ENCODE results near the gene NQO2. TPM values are rescaled to one million over a fixed set of nuclear protein-coding genes. Genes with fewer than 3 reads are reported as not detected.
A peak's percentile ranks its signal among the peaks of the same experiment; 100 is the strongest.
"Not testable (repeated sequence)": the region's sequence is repeated elsewhere in the genome, so short reads cannot be mapped to it uniquely, and the experiment has no call there.

The NQO2 gene
- total RNA-seq, 2 experiments from 2014 or later, result 23.8 to 24.7 TPM

DNA sequence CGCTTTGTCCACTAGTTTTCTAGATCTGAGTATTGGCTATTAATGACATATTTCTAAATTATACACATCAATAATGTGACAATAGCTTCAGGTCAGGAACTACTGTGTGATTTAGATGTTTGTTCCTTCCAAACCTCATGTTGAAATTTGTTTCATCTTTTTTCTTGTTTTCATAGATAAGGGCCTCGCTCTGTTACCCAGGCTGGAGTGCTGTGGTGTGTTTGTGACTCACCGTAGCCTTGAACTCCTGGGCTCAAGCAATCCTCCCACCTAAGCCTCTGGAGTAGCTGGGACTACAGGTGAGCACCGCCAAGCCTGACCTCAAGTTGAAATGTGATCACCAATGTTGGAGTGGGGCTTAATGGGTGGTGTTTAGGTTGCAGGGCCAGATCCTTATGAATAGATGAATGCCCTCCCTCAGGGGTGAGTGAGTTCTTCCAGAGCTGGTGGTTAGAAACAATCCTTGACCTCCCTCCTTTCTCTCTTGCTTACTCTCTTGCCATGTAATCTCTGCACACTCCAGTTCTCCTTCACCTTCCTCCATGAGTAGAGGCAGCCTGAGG lies 5.9 kb upstream of the NQO2 start:
- Mint-ChIP-seq H3K9me3 (no peaks in the 10 kb centered on the region), H3K27me3 (no peaks in the 10 kb centered on the region), H3K4me3 (no peak overlapping the region), H3K36me3 (ENCODE audit: low read depth) (no peaks in the 10 kb centered on the region), H3K27ac (no peak overlapping the region), H3K4me1 (ENCODE audit: low read depth) (peaks cover 10% of the 10 kb centered on the region)
- ChIA-PET POLR2A (interaction anchor here (1.0 kb wide), 1 partner anchor 53 kb away, joined by 4 read pairs; no protein-coding TSS in a partner anchor), CTCF (no interaction called here)
- no peak for ATAC-seq
- no peak for DNase-seq
- TF ChIP-seq, protein P1, sequence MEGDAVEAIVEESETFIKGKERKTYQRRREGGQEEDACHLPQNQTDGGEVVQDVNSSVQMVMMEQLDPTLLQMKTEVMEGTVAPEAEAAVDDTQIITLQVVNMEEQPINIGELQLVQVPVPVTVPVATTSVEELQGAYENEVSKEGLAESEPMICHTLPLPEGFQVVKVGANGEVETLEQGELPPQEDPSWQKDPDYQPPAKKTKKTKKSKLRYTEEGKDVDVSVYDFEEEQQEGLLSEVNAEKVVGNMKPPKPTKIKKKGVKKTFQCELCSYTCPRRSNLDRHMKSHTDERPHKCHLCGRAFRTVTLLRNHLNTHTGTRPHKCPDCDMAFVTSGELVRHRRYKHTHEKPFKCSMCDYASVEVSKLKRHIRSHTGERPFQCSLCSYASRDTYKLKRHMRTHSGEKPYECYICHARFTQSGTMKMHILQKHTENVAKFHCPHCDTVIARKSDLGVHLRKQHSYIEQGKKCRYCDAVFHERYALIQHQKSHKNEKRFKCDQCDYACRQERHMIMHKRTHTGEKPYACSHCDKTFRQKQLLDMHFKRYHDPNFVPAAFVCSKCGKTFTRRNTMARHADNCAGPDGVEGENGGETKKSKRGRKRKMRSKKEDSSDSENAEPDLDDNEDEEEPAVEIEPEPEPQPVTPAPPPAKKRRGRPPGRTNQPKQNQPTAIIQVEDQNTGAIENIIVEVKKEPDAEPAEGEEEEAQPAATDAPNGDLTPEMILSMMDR (IDR thresholded peaks at IDR 0.05), result no peak
- intact Hi-C loops (cut with micrococcal nuclease), result no loop called here

DNA sequence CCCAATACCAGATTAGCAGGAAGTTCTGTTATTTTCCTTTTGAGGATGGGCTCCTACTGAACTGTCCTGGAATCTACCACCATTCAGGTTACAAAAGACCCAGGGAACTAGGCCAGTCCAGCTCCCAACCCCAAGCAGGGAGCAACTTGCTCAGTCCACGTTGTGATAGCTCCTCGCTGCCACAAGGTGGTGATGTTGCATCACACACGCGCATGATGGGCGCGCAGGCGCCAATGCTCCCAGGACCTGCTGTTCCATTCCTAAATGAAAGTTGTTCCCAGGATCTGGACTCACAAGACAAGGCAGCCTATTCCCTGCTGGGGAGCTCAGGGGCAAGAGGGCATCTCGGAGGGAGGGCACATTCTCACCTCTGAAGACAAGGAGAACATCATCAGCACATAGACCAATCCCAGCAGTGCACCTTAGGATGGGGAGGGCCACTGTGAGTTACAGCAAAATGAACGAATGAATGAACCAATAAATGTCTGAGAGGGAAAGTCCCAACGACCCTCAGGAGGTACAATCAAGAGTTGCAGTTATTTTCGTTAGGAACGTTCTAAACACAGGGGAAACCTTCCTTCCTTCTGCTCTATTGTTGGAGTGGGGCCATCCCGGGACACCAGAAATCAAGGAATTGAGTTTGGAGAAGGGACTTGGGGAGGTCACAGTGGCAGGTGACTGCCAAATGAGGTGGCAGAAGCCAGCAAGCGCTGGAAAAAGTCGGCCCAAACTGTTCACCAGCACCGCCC lies 1.3 kb upstream of the NQO2 start:
- intact Hi-C loops (cut with micrococcal nuclease), result loop anchor here (2.0 kb wide), 1 partner anchor 56 kb away; no protein-coding TSS in a partner anchor
- ChIA-PET POLR2A (interaction anchor here (1.0 to 1.2 kb wide), 2 partner anchors 9 to 55 kb away, joined by 3 to 12 read pairs; no protein-coding TSS in a partner anchor), CTCF (interaction anchor here (0.6 to 3.7 kb wide), 11 partner anchors 9 to 68 kb away, joined by 3 to 18 read pairs (median 4); no protein-coding TSS in a partner anchor)
- not testable (repeated sequence) for H3K9me3 Mint-ChIP-seq; H3K27me3 Mint-ChIP-seq; H3K36me3 Mint-ChIP-seq (ENCODE audit: low read depth)
- peak overlapping the region; percentile 83 for H3K4me3 Mint-ChIP-seq
- ATAC-seq, result peak; percentile 64
- TF ChIP-seq, protein P1 (IDR thresholded peaks at IDR 0.05), result peak; percentile 74
- peak; percentile 73 for DNase-seq
- peaks cover 20% of the 10 kb centered on the region for H3K4me1 Mint-ChIP-seq (ENCODE audit: low read depth)
- peak overlapping the region; percentile 94 for H3K27ac Mint-ChIP-seq

DNA sequence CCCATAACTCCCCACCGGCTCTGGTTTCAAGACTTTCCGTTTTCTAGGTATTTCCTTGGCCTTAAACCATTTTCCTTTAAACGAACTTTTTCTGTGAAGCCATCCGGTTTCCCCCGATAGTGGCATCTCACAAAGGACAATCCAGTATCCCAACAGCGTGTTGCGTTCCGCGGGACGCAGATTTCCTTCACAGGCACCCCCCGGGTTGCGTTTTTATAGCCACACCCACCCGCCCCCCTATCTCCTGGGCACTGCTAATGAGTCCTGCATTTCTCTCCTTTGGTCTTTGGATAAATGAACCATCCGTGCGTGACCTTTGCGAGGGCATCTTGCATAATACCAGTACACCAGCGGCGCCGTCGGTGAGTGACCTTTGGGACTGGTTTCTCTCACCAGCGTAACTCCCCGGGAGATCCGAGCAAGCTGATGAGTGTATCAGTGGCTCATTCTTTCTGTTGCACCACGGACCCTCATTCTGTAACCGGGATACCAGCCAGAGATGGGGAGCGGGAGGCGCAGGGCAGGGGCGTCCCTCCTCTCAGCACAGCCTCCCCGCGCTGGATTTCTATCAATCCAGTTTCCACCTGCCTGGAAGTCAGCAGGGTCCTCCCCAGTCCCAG lies 586 bp upstream of the NQO2 start:
- Mint-ChIP-seq H3K9me3 (no peaks in the 10 kb centered on the region), H3K4me3 (peak overlapping the region; percentile 83), H3K27ac (peak overlapping the region; percentile 94), H3K27me3 (no peaks in the 10 kb centered on the region), H3K36me3 (ENCODE audit: low read depth) (peaks cover 8% of the 10 kb centered on the region), H3K4me1 (ENCODE audit: low read depth) (peaks cover 20% of the 10 kb centered on the region)
- ChIA-PET POLR2A (interaction anchor here (0.8 to 2.4 kb wide), 6 partner anchors 9 to 77 kb away, joined by 3 to 12 read pairs (median 4); partner anchors contain the start of gene RIPK1), CTCF (interaction anchor here (0.6 to 3.7 kb wide), 8 partner anchors 10 to 252 kb away, joined by 3 to 36 read pairs (median 4); no protein-coding TSS in a partner anchor)
- DNase-seq, result peak; percentile 92
- peak; percentile 68 for ATAC-seq
- TF ChIP-seq, protein P1 (IDR thresholded peaks at IDR 0.05), result no peak
- intact Hi-C loops (cut with micrococcal nuclease), result loop anchor here (2.0 kb wide), 1 partner anchor 56 kb away; no protein-coding TSS in a partner anchor

DNA sequence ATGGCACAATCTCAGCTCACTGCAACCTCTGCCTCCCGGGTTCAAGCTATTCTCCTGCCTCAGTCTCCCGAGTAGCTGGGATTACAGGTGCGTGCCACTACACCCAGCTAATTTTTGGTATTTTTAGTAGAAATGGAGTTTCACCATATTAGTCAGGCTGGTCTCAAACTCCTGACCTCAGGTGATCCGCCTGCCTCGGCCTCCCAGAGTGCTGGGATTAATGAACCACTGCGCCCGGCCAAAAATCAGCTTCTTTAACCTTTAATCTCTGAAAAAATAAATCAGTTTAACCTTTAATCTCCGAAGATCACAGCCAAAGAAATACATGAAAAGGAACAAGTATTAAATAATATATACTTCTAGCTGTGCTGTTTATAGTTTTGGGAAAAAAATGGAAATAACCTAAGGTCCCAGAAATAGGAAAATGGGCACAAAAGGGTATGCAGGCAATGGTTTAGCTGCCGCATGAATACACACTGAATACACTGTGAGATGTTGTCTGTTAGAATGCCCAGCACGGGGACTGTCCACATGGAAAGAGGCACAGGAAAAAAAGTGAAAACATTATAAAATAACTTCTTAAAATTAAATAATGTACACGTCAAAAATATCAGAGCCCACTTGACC lies 1.6 kb downstream of the NQO2 start:
- Mint-ChIP-seq H3K27ac (no peak overlapping the region), H3K9me3 (no peaks in the 10 kb centered on the region), H3K4me1 (ENCODE audit: low read depth) (peaks cover 22% of the 10 kb centered on the region), H3K4me3 (peak overlapping the region; percentile 81), H3K27me3 (no peaks in the 10 kb centered on the region), H3K36me3 (ENCODE audit: low read depth) (peaks cover 21% of the 10 kb centered on the region)
- intact Hi-C loops (cut with micrococcal nuclease), result no loop called here
- no peak for DNase-seq
- ATAC-seq, result no peak
- TF ChIP-seq, protein P1 (IDR thresholded peaks at IDR 0.05), result no peak
- POLR2A ChIA-PET, result interaction anchor here (0.9 to 2.4 kb wide), 3 partner anchors 12 to 52 kb away, joined by 3 to 9 read pairs (median 5); no protein-coding TSS in a partner anchor
- CTCF ChIA-PET, result interaction anchor here (0.7 to 3.7 kb wide), 17 partner anchors 9 to 157 kb away, joined by 3 to 36 read pairs (median 3); no protein-coding TSS in a partner anchor
